Fibroblast of villous mesenchyme (primary cell): ENCODE data around the gene CEBPE. TPM values are rescaled to one million over a fixed set of nuclear protein-coding genes. Genes with fewer than 3 reads are reported as not detected.

ENCODE experiments used
- DNase-seq: peaks from one replicate; pipeline ENCODE4 v3.0.0-alpha.2; 2010; ENCODE audit warnings: low read depth
- H3K4me3 ChIP-seq: 2 replicates; pipeline ENCODE4 v1.5.1; 2011; ENCODE audit warnings: low read depth, mild to moderate bottlenecking, low read length
- CTCF ChIP-seq: IDR thresholded peaks from 2 replicates; pipeline ENCODE4 v1.5.1; 2012; ENCODE audit warnings: low read depth, mild to moderate bottlenecking, low read length; ENCODE audit not compliant: insufficient read depth
- total RNA-seq: library from RNA; depleted of rRNA; stranded (reverse); fragments of >200 nt; gene quantifications from 2 replicates; pipeline ENCODE4 v1.2.3, GENCODE V29; 2012

CEBPE gene
- total RNA-seq, 1 donor: not detected

GRCh38 chr14:23105348-23105824 is 13.7 kb downstream of the CEBPE start:
- H3K4me3 ChIP-seq: no peak overlapping the region
- no peak for DNase-seq
- no peak for TF ChIP-seq CTCF

GRCh38 chr14:23104591-23105347 is 14.3 kb downstream of the CEBPE start, which contains the start of gene CIROP:
CIROP (minus strand) TSS chr14:23104989; CDS start chr14:23104920, 69 bp downstream.
- no peak within 1 kb of the TSS for H3K4me3 ChIP-seq
- no peak for DNase-seq
- no peak for TF ChIP-seq CTCF

GRCh38 chr14:23104070-23104590 is 14.9 kb downstream of the CEBPE start:
- no peak for TF ChIP-seq CTCF
- DNase-seq: no peak
- H3K4me3 ChIP-seq: no peak overlapping the region

- H3K4me3 ChIP-seq: no peak overlapping the region
- no peak for DNase-seq
- TF ChIP-seq CTCF: no peak
Measured at GRCh38 chr14:23103581-23103980, 15.5 kb downstream of the CEBPE start.

- TF ChIP-seq CTCF: no peak
- no peak for DNase-seq
- H3K4me3 ChIP-seq: no peak overlapping the region
Measured at GRCh38 chr14:23102801-23103200, 16.3 kb downstream of the CEBPE start.

GRCh38 chr14:23101986-23102625 is 16.9 kb downstream of the CEBPE start:
- H3K4me3 ChIP-seq: no peak overlapping the region
- no peak for DNase-seq
- no peak for TF ChIP-seq CTCF
